WTC11 (cell line): ENCODE measurements around the gene NEB.

Source experiments
- ATF3 ChIP-seq: sonication (generic); formaldehyde crosslinking; conservative IDR thresholded peaks from 2 replicates; pipeline ENCODE4 v1.8.1; 2022; ENCODE audit warnings: mild to moderate bottlenecking, missing genetic modification reagents
- ATF6 ChIP-seq: sonication (generic); formaldehyde crosslinking; IDR thresholded peaks from 2 replicates; pipeline ENCODE4 v1.8.1; 2023; ENCODE audit warnings: mild to moderate bottlenecking, missing genetic modification reagents
- CTCF ChIP-seq: fragments of 200-600 bp; IDR thresholded peaks from 2 replicates; pipeline ENCODE4 v1.8.0; 2022; ENCODE audit warnings: antibody characterized with exemption
- E2F1 ChIP-seq: sonication (generic); formaldehyde crosslinking; IDR thresholded peaks from 2 replicates; pipeline ENCODE4 v1.8.0; 2022; ENCODE audit warnings: mild to moderate bottlenecking, missing genetic modification reagents
- ELF4 ChIP-seq: sonication (generic); formaldehyde crosslinking; IDR thresholded peaks from 2 replicates; pipeline ENCODE4 v1.8.1; 2022; ENCODE audit warnings: low read depth, mild to moderate bottlenecking, moderate library complexity, missing genetic modification reagents
- KAT7 ChIP-seq: sonication (generic); formaldehyde crosslinking; IDR thresholded peaks from 2 replicates; pipeline ENCODE4 v1.8.1; 2023; ENCODE audit warnings: missing genetic modification reagents, mild to moderate bottlenecking, borderline replicate concordance
- MAX ChIP-seq: sonication (generic); formaldehyde crosslinking; IDR thresholded peaks from 2 replicates; pipeline ENCODE4 v1.8.0; 2022; ENCODE audit warnings: mild to moderate bottlenecking, missing genetic modification reagents
- NFE2L1 ChIP-seq: sonication (generic); formaldehyde crosslinking; IDR thresholded peaks from 2 replicates; pipeline ENCODE4 v1.8.1; 2023; ENCODE audit warnings: missing genetic modification reagents

GRCh38 chr2:151776367-151776766 is 42.1 kb upstream of the NEB start:
- TF ChIP-seq CTCF (no peak), MAX (CRISPR knock-in tag) (no peak), ATF6 (CRISPR knock-in tag) (no peak), ATF3 (CRISPR knock-in tag) (no peak), KAT7 (CRISPR knock-in tag) (no peak), NFE2L1 (CRISPR knock-in tag) (no peak), ELF4 (CRISPR knock-in tag) (no peak), E2F1 (CRISPR knock-in tag) (no peak)
